Stimulated activated CD8-positive, alpha-beta memory T cell treated with anti-CD3 and anti-CD28 coated beads, Interleukin-12 subunit alpha, Interleukin-12 subunit beta, amount 100 ng/mL, for 24 hours (primary cell): ENCODE measurements around the gene CNDP1.
"Not testable (repeated sequence)": the region's sequence is repeated elsewhere in the genome, so short reads cannot be mapped to it uniquely, and the experiment has no call there.

Source experiments
- DNase-seq: peaks from one replicate; pipeline ENCODE4 v3.0.0-alpha.2; 2020; ENCODE audit errors: extremely low read depth

Gene CNDP1

GRCh38 chr18:74520096-74520833 lies 14.0 kb upstream of the CNDP1 start:
- no peak for DNase-seq

DNA sequence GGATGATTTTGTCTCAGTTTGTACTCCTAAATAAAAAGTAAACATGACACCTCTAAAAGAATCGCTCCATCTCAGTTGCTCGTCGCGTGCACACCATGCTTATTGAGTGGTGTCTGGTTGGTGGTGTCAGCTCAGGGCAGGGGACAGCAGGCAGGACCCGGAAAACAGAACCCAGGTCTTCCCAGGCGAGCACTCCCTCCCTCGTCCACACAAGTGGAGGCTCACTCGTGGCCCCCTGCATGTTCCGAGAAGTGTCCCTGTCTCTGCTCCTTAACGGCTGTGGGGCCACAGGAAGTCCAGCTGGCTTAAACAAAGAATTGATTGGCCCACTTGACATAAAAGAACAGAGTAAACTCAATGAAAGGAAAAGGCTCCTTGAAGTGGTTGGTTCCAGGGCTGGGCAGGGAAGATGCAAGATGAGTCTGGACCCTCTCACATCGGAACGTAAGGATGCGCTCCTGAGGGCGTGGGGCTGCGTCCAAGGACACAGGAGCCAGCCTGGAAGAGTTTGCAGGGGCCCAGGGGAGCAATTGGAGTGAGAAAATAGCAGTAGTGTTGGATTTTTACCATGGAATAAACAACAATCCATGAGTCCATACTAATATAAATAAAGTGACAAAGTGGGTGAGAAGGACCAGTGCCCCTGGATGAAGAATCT lies 13.1 kb upstream of the CNDP1 start:
- no peak for DNase-seq

DNA sequence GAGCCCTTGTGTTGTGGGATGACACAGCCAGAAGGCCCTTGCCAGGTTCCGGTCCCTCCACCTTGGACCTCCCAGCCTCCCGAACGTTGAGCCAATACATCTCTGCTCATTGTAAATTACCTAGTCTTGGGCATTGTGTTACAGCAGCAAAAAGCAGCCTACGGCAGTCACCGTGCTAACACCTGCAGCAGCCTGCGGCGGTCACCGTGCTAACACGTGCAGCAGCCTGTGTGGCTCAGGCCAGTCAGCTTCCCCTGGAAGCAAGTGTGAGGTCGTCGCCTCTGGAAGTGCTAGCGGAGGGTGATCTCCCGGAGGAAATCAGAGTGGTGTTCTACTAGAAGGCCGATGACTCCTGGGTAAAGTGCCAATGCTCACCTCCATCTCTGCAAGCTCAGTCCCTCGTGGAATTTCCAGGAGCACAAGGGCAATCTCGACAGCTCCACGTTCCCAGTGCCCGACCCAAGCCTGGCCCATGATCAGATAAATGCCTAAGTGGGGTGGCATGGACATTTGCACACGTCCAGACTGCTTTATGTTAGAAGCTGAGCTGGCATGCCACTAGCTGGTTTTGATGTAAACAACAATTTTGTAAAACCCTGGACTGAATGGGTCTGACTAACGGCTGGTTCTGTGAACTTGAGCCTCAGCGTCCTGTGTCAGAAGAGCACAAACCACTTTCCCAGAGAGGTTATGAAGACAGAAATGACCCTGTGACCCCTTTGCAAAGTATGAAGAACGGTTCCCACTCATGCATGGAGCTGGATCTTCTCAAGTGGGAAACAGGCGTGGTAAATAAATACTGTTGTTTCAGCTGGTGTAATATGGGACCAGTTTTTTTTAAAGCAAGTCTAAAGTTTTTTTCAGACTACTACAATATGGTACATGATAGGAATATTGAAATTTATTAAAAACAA lies 11.4 kb upstream of the CNDP1 start:
- DNase-seq: no peak

- no peak for DNase-seq
Measured at GRCh38 chr18:74524097-74524496, 10.2 kb upstream of the CNDP1 start.

DNA sequence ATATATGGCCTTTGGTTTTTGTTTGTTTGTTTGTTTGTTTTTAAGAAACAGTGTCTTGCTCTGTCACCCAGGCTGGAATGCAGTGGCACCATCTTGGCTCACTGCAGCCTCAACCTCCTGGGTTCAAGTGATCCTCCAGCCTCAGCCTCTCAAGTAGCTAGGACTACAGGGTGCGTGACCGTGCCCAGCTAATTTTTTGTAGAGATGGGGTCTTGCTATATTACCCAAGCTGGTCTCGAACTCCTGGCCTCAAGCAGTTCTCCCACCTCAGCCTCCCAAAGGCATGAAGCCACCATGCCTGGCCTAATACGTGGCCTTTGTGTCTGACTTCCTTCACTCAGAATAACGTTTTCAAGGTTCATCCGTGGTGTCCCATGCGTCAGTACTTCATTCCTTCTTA lies 9.4 kb upstream of the CNDP1 start:
- DNase-seq: not testable (repeated sequence)

DNA sequence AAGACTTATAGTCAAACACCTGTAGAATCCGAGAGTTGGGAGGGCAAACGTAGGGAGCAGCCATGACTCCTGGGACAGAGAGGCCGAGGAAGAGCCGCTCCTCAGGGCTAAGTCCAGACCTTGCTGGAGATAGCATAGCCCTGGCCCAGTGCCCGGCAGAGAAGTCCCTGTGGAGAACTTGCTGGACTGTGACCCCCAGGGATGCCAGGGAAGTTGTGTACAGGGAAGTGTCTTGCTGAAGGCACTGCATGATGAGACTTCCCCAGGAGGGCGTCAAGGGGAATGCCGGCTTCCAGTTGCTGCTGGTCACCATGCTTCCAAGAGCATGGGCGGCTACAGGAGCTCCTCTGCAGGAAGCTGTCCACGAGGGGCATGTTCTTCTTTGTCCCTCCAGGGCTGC lies 8.6 kb upstream of the CNDP1 start:
- no peak for DNase-seq

- DNase-seq: no peak
Measured at GRCh38 chr18:74526488-74526887, 7.8 kb upstream of the CNDP1 start.

- DNase-seq: no peak
Measured at GRCh38 chr18:74528478-74528877, 5.8 kb upstream of the CNDP1 start.

DNA sequence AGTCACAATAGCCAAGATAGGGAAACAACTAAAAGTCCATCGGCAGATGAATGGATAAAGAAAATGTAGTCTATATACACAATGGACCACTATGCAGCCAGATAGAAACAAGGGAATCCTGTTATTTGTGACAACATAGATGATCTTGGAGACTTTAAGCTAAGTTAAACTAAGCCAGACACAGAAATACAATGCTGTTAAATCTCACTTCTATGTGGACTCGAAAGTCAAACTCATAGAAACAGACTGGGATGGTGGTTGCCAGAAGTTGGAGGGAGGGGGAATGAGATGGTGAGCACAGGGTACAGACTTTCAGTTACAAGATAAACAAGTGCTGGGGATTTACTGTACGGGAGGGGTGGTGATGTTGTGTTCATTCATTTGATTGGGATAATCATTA lies 5.4 kb upstream of the CNDP1 start:
- no peak for DNase-seq

DNA sequence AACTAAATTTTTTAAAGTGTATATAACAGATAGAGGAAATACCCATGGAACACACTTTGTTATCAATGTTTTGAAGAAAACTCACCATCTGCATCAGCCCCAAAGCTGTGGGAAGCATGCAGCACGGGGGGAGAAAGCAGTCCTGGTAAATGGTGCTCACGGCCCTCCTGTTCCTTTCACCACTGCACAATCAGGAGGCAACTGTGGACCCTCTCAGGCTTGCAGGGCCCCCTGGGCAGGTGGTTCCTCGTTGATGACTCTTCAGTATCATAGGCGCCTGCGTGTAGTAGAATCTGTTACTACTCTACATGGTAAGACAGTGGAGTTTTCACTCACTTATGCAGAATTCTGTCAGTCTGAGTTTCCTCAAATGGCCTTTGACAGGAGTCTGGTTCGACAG lies 4.9 kb upstream of the CNDP1 start:
- DNase-seq: no peak

DNA sequence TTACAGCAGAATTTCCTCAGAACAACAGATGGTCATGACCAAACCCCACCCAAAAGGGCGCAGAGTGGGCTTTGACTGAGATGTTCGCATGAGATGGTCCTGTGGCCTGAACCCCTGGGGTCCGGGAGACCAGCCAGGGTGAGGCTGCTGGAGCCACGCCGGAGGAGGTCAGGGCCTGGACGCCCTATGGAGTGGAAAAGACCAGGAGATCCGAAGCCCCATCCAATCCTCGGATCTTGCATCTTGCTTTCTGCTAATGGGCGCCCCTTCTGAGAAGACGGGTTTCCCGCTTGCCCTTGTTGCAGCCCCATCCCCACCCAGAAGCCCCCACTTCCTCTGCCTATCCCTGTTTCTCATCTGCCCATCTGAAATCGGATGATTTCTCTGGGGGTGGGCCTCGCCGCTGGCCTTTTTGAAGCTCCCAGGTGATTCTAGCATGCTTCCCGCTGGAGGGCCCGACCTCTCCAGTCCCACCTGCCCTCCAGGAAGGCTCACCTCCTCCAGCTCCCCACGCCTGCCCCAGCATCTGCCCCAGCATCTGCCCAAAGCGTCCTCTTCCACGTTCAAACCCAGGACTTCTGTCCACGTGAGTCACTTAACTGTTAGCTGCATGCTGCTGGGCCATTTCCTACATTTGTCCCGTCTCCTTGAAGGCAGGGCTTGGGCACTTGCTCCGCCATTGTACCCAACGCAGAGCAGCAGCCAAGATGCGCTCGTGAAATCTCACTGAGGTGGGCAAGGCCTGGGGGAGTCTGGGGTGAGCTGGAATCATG lies 4.3 kb upstream of the CNDP1 start:
- DNase-seq: no peak

DNA sequence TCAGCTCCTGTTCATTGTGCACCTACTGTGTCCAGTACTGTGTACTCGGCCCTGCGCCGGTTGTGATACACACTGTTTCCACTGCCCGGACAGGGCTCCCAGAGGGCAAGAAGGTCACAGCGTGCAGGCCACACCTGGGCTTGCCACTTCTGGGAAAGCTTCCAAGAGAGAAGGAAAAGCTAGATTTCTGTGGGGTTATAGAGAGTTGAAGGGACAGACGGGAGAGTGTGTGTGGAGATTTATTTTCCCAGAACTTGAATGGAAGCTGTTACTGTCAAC lies 3.8 kb upstream of the CNDP1 start:
- no peak for DNase-seq

DNA sequence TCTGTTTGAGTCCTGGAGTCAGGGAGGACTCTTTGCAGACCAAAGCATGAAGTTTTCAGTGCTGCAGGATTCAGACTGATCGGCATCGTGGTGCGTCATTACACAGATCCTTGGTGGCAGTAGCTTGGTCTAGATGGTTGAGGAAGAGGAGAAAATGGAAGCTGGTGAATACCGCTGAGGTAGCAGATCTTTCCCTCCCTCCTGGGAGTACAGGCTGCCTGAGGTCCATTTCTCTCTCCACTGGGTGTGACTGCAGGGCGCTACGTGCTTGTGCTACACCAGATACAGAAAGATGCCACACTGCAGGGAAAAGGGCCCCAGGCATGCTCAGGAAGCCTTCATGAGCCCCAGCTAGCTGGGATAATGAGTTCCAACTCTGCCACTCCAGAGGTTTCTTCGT lies 3.3 kb upstream of the CNDP1 start:
- DNase-seq: no peak

- no peak for DNase-seq
Measured at GRCh38 chr18:74532511-74533025, 1.7 kb upstream of the CNDP1 start.

DNA sequence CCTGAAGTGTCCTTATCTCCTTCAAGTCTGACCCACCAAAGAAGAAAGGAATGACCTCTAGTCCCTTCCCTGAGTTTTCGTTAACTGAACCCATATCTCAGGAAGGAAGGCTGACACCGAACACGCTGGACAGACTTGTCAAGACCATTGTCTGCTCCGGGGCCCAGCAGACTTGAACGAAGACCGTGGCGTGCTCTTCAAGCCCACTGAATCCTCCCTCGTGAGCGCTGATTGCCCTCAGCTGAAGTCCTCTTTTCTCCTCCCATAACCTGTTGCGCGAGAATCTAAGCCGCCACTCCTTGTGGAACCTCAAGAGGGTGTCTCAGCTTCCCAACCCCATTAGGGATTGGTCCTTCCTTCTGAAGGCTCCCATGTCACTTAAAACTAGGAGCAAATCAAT lies 634 bp upstream of the CNDP1 start:
- no peak for DNase-seq

- DNase-seq: no peak
Measured at GRCh38 chr18:74534981-74535649, 815 bp downstream of the CNDP1 start.

GRCh38 chr18:74539289-74539688 lies 5.0 kb downstream of the CNDP1 start:
- DNase-seq: no peak

DNA sequence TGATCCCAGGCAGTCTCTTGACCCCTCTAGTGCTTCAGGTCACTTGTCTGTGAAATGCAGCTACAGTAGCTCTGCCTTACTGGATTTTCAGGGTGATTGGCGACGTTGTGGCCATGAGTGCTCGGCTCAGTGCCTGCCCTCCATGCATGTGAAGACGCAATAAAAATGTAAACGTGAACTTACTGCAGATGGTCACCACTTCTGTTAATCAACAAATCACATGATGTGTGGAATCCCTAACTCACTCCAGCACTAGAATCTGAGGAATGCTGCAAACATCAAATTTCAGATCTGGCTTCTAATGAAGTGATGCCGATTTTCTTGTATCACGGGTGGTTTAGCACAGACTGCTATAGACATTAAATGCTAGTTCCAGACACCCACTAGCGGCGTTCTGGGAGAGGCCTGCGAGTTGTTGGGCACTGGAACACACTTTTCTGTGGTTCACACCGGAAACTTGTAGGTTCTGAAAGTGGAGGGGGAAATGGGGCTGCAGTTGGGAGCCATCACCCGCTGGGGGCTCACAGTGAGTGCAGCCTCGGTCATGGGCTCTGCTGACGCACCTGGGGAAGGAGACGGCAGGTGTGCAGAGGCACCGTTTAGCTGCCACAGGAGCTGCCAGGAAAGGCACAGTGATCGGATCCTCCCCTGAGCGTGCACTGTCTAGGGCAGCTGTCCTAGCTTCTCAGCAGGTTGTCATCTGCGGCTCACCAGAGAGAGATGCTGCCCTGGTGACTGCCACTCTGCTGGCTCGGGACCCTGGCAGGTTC lies 6.5 kb downstream of the CNDP1 start:
- no peak for DNase-seq

DNA sequence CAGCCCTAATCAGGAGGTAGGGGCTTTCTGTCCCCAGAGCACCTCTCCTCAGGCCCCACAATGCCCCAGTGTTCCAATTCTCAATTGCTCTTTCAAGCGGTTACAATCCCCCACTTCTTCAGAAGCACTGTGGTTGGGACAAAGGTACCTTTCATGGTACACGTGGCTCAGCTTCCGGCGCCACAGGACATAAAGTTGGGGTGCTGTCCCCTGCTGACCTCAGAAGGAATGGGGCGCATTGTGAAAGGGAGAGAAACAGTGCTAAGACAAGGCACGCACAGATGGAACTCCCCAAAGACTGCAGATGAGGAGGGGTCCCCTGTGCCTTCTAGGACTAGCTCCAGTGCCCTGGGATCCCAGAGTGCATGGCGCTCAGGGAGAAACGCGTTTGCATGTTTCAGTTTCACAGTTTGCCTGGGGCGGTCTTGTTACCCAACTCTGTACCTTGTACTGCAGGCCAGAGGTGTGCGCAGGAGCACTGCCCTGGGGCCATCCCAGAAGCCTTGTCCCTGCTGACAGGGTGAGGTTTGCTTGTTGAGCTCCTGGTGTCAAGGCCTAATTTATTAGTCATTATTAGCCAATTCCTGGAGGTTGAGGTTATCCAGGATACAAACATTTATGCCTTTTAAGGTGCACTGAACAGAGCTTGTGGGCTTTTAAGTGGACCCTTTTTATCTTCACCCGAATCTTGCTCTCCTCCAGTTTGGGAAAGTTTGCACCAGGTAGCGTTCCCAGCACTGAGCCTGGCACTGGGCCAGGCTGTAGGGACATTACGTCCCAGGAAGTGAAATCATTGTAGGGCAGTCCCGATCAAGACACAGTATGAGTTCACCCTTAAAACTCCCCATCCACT lies 7.6 kb downstream of the CNDP1 start:
- no peak for DNase-seq

GRCh38 chr18:74544898-74545297 lies 10.6 kb downstream of the CNDP1 start:
- no peak for DNase-seq
